SK-N-SH (cell line): ENCODE results near the gene PDE4B. TPM values are rescaled to one million over a fixed set of nuclear protein-coding genes. Genes with fewer than 3 reads are reported as not detected.

ENCODE experiments used
- CTCF ChIA-PET: fragments of 300-600, 350-600 bp; formaldehyde crosslinking; extraction: SDS; loops from one replicate; lab custom pipeline; 2021; lab: Yijun Ruan, JAX
- POLR2A ChIA-PET: fragments of 350-600 bp; sonication (Branson Sonifier 250); formaldehyde crosslinking; extraction: SDS; loops from one replicate; lab custom pipeline; 2020; ENCODE audit warnings: antibody characterized with exemption, inconsistent platforms; lab: Yijun Ruan, JAX
- DNase-seq: peaks from one replicate; pipeline ENCODE4 v3.0.0; 2012
- H2AFZ ChIP-seq: fragments of 200-600 bp; sonication (generic); 2 replicates; pipeline ENCODE4 v1.8.1; 2016; ENCODE audit warnings: antibody characterized with exemption, mild to moderate bottlenecking, low read depth
- H3F3A ChIP-seq: fragments of 200-600 bp; sonication (generic); replicated peaks from 2 replicates; pipeline ENCODE3; 2016; ENCODE audit warnings: antibody characterized with exemption, mild to moderate bottlenecking; ENCODE audit not compliant: insufficient read depth
- H3K27ac ChIP-seq, 2 experiments: fragments of 200-500 bp in 1 of 2; fragments of 200-600 bp in 1 of 2; sonication (Bioruptor generic) in 1 of 2; sonication (generic), shearing (Covaris generic) in 1 of 2; 2 replicates each; pipeline versions ENCODE4 v1.5.1 to v1.6.1; 2014 to 2016; ENCODE audit warnings: low read depth in 2 of 2, inconsistent platforms in 1 of 2, low read length in 1 of 2, mild to moderate bottlenecking in 1 of 2, mixed read lengths in 1 of 2
- H3K27me3 ChIP-seq: fragments of 200-600 bp; sonication (generic), shearing (Covaris generic); 2 replicates; pipeline ENCODE4 v1.6.1; 2016; ENCODE audit warnings: mixed run types; ENCODE audit not compliant: insufficient read depth
- H3K36me3 ChIP-seq, 2 experiments: fragments of 200-500 bp in 1 of 2; fragments of 200-600 bp in 1 of 2; sonication (Bioruptor generic) in 1 of 2; sonication (generic) in 1 of 2; replicated peaks in 1 of 2; 2 replicates each; pipeline versions ENCODE3 to v1.5.1; 2014 to 2016; ENCODE audit warnings: low read length in 1 of 2, mild to moderate bottlenecking in 1 of 2; ENCODE audit not compliant: insufficient read depth in 2 of 2, control insufficient read depth in 1 of 2
- H3K4me1 ChIP-seq, 2 experiments: fragments of 200-500 bp in 1 of 2; fragments of 200-600 bp in 1 of 2; sonication (Bioruptor generic) in 1 of 2; sonication (generic), shearing (Covaris generic) in 1 of 2; 2 replicates each; pipeline versions ENCODE4 v1.5.1 to v1.6.1; 2014 to 2016; ENCODE audit warnings: low read depth in 1 of 2, low read length in 1 of 2, mixed run types in 1 of 2; ENCODE audit not compliant: insufficient read depth in 2 of 2, control insufficient read depth in 1 of 2
- H3K4me2 ChIP-seq: fragments of 200-600 bp; sonication (generic), shearing (Covaris generic); 2 replicates; pipeline ENCODE4 v1.6.1; 2017; ENCODE audit warnings: mixed run types
- H3K4me3 ChIP-seq, 2 experiments: fragments of 200-500 bp in 1 of 2; fragments of 200-600 bp in 1 of 2; sonication (Bioruptor generic) in 1 of 2; sonication (generic), shearing (Covaris generic) in 1 of 2; 2 replicates each; pipeline versions ENCODE4 v1.5.1 to v1.8.1; 2014 to 2016; ENCODE audit warnings: low read depth in 2 of 2, inconsistent platforms in 1 of 2, low read length in 1 of 2, mild to moderate bottlenecking in 1 of 2, mixed read lengths in 1 of 2, moderate library complexity in 1 of 2
- H3K79me2 ChIP-seq: fragments of 200-600 bp; sonication (generic); 2 replicates; pipeline ENCODE4 v1.8.1; 2017; ENCODE audit warnings: mild to moderate bottlenecking; ENCODE audit not compliant: insufficient read depth
- H3K9ac ChIP-seq: fragments of 200-600 bp; sonication (generic); 2 replicates; pipeline ENCODE4 v1.6.1; 2017; ENCODE audit warnings: mixed run types
- H3K9me2 ChIP-seq: fragments of 200-600 bp; sonication (generic); 2 replicates; pipeline ENCODE4 v1.6.1; 2017; ENCODE audit warnings: mixed run types
- H3K9me3 ChIP-seq: fragments of 200-600 bp; sonication (generic); 2 replicates; pipeline ENCODE4 v1.6.1; 2017; ENCODE audit warnings: mixed run types, mild to moderate bottlenecking, moderate library complexity
- H4K20me1 ChIP-seq: fragments of 200-600 bp; sonication (generic); 2 replicates; pipeline ENCODE4 v1.6.1; 2017; ENCODE audit warnings: mild to moderate bottlenecking, mixed run types; ENCODE audit not compliant: insufficient read depth
- CHD2 ChIP-seq: fragments of 150-350 bp; IDR thresholded peaks from 2 replicates; pipeline ENCODE4 v1.6.1; 2018; ENCODE audit warnings: low read length; ENCODE audit not compliant: partially characterized antibody
- ELF1 ChIP-seq: IDR thresholded peaks from 2 replicates; pipeline ENCODE4 v1.4.0; 2012
- EP300 ChIP-seq, 2 experiments: IDR thresholded peaks; 2 replicates each; pipeline versions ENCODE4 v1.4.0 to v1.6.1; 2012; ENCODE audit warnings: borderline replicate concordance in 1 of 2, low read depth in 1 of 2, low read length in 1 of 2
- FOSL2 ChIP-seq: IDR thresholded peaks from 2 replicates; pipeline ENCODE4 v1.4.0; 2012; ENCODE audit warnings: low read depth, mild to moderate bottlenecking, moderate library complexity, borderline replicate concordance
- FOXJ3 ChIP-seq: sonication (generic); formaldehyde crosslinking; IDR thresholded peaks from 2 replicates; pipeline ENCODE4 v1.5.1; 2020; ENCODE audit warnings: mild to moderate bottlenecking, missing genetic modification reagents
- GABPA ChIP-seq: IDR thresholded peaks from 2 replicates; pipeline ENCODE4 v1.4.0; 2012; ENCODE audit warnings: low read depth, mild to moderate bottlenecking
- IRF3 ChIP-seq: fragments of 150-350 bp; IDR thresholded peaks from 2 replicates; pipeline ENCODE4 v1.6.1; 2016; ENCODE audit warnings: mild to moderate bottlenecking, low read depth, low read length
- JUND ChIP-seq: IDR thresholded peaks from 2 replicates; pipeline ENCODE4 v1.4.0; 2012
- MAX ChIP-seq: IDR thresholded peaks from 2 replicates; pipeline ENCODE4 v1.4.0; 2012; ENCODE audit warnings: low read depth
- MXI1 ChIP-seq: IDR thresholded peaks from 2 replicates; pipeline ENCODE4 v1.6.1; 2012; ENCODE audit warnings: mild to moderate bottlenecking, low read depth, low read length, improper control_type of control experiment
- NFIC ChIP-seq: IDR thresholded peaks from 2 replicates; pipeline ENCODE4 v1.4.0; 2012; ENCODE audit warnings: borderline replicate concordance
- NRF1 ChIP-seq: IDR thresholded peaks from 2 replicates; pipeline ENCODE4 v1.6.1; 2012; ENCODE audit warnings: low read depth, mild to moderate bottlenecking, low read length
- PBX3 ChIP-seq: IDR thresholded peaks from 2 replicates; pipeline ENCODE4; 2012
- POLR2AphosphoS5 ChIP-seq: IDR thresholded peaks from 2 replicates; pipeline ENCODE4 v1.6.1; 2012; ENCODE audit warnings: low read depth, low read length
- RAD21 ChIP-seq: IDR thresholded peaks from 2 replicates; pipeline ENCODE4 v1.6.1; 2012; ENCODE audit warnings: mild to moderate bottlenecking, low read length
- REST ChIP-seq: IDR thresholded peaks from 2 replicates; pipeline ENCODE4 v1.6.1; 2012; ENCODE audit warnings: mild to moderate bottlenecking, low read depth, low read length, moderate library complexity
- RFX5 ChIP-seq: IDR thresholded peaks from 2 replicates; pipeline ENCODE4 v1.6.1; 2012; ENCODE audit warnings: mild to moderate bottlenecking, improper control_type of control experiment, low read length
- RXRA ChIP-seq: IDR thresholded peaks from 2 replicates; pipeline ENCODE4 v1.4.0; 2012; ENCODE audit warnings: low read depth, mild to moderate bottlenecking, borderline replicate concordance
- USF1 ChIP-seq: IDR thresholded peaks from 2 replicates; pipeline ENCODE4 v1.4.0; 2012; ENCODE audit warnings: low read depth, borderline replicate concordance
- YY1 ChIP-seq: IDR thresholded peaks from 2 replicates; pipeline ENCODE4 v1.4.0; 2012; ENCODE audit warnings: low read depth, mild to moderate bottlenecking
- WGBS: methylation state at CpG from one replicate; pipeline ENCODE4 v1.1.6; 2017; ENCODE audit warnings: low lambda C conversion rate; 5-methylcytosine and 5-hydroxymethylcytosine counted together
- polyA plus RNA-seq, 3 experiments: library from polyadenylated mRNA; depleted of rRNA; stranded (reverse); fragments of >200 nt; gene quantifications; 2 replicates each; pipeline ENCODE4 v1.2.3, GENCODE V29; 2012

PDE4B gene
- polyA plus RNA-seq, 1 of the 3 experiments (the other 2 are of a cell fraction) = 1.9 TPM

GRCh38 chr1:66088787-66089186, 296.1 kb downstream of the PDE4B start:
- no peak overlapping the region for H2AFZ ChIP-seq
- DNase-seq = no peak
- H3K9me2 ChIP-seq = no peaks in the 10 kb centered on the region
- H3K27me3 ChIP-seq = no peaks in the 10 kb centered on the region
- no peaks in the 10 kb centered on the region for H3K9me3 ChIP-seq
- no peaks in the 10 kb centered on the region for H3K79me2 ChIP-seq
- TF ChIP-seq RAD21 (no peak), REST (no peak), NFIC (no peak), FOSL2 (no peak), NRF1 (no peak), YY1 (no peak), MXI1 (no peak), RFX5 (no peak), IRF3 (no peak), JUND (no peak), RXRA (no peak), ELF1 (no peak), GABPA (no peak), EP300 (IDR thresholded peaks at IDR 0.05; ENCODE audit: borderline replicate concordance in 1 of 2, low read depth in 1 of 2, low read length in 1 of 2) (no peak), CHD2 (no peak), POLR2AphosphoS5 (no peak), USF1 (no peak), MAX (no peak), FOXJ3 (no peak), PBX3 (no peak)
- H3K4me1 ChIP-seq = no peaks in the 10 kb centered on the region; a peak in 1 of 4 replicates
- H3K4me2 ChIP-seq = no peak overlapping the region
- H3K36me3 ChIP-seq = no peaks in the 10 kb centered on the region
- no peak overlapping the region for H3K27ac ChIP-seq
- WGBS = 77% methylated on average over 3 of the region's 3 CpGs
- no peak overlapping the region for H3K9ac ChIP-seq
- POLR2A ChIA-PET = no interaction called here
- H4K20me1 ChIP-seq = no peaks in the 10 kb centered on the region
- no peak overlapping the region for H3K4me3 ChIP-seq
- H3F3A ChIP-seq = no peaks in the 10 kb centered on the region
- CTCF ChIA-PET = no interaction called here
